Central memory CD4-positive, alpha-beta T cell (primary cell): ENCODE results near the gene VDAC1.
"Not testable (repeated sequence)": the region's sequence is repeated elsewhere in the genome, so short reads cannot be mapped to it uniquely, and the experiment has no call there.

Experiments
- DNase-seq: peaks from one replicate; pipeline ENCODE4 v3.0.0; 2022

VDAC1 gene

DNA sequence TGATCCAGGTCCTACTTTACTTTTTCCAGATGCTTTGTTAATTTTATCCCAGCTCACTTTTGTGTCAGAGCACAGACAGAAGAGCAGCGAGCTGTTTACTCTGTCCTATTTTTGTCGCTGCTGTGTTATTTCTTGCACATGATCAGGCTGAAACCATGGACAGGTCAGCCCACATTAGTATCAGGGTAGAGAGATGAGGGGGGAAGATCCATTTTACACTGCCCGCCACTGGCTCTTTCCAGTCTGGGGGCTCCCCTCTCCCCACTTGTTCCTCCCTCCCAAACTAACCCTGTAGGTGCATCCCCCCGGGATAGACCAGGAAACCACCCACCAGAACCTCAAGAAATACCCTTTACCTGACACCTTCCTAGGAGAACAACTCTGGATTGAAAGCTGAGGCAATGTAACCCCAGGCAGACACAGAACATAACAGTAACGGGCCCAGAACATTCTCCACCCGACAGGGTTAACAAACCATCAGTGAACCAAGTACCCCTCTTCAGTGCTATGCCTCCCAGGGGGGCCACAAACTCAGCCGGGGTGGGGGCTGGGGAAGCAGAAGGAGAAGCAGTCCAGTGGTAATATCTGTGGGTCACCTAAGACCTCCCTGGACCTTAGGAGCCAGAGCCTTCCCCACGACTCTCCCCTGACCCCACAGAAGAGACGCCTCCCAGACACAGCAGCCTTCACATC is 10.3 kb downstream of the VDAC1 start:
- no peak for DNase-seq

DNA sequence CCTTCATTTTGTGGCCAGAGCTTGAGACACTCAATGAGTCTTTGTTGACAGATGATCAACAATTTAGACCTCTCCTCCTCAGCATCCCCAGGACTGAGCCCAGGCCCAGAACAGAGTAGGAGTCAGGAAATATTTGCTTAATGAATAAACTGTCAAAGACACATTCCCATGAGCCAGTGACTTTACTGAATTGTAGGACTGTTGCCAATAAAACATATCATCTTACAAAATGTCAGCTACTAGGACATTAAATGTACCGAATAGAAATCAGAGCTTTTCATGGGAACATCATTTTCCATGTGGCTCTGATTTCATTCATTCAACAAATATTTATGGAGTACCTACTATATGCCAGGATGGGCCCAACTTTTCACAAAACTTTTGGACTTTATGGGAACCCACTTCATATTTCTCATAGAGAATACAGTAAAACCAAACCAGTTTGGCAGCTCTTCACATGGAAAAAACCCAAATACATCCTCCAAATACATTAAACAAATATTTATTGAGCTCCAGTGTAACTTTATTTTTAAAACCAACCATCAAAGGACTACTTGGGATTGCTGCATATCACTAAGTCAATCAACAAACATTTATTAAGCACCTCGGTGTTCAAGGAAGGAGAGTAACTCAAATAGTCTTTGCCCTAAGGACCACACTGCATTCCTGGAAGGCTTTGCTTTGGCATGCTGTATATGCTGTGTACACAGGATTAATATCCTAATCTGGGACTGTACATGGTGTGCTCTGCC is 11.4 kb downstream of the VDAC1 start:
- no peak for DNase-seq

DNA sequence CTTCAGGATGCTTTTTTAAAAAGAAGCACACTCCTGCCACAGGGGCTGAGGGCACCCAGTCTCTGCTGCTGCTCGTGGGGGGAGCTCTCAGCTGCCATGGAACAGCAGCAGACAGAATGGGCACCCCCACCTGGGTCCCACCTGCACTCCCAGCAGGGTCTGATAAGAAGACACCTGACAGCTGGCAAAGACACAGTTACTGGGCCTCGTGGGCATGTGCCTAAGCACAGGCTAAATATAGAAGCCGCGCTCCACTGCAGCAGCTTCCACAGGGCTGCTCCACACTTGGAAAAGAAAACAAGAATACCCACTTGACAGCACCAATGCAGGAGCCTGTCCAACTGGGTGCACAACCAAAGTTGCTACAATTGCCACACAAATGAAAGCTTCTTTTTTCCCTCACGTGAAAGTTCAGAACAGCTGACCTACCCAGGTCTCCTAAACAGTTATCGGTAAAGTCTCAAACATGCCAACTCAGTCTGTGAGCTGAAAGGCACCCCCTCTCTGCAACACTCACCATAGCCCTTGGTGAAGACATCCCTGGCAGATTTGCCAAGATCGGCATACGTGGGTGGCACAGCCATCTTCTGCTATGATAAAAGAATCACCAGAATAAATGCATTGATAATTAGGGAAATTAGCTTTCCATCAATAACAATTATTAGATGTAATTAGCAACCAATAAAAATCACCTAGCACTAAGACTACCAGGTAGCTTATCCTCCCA is 12.2 kb downstream of the VDAC1 start:
- DNase-seq = no peak

DNA sequence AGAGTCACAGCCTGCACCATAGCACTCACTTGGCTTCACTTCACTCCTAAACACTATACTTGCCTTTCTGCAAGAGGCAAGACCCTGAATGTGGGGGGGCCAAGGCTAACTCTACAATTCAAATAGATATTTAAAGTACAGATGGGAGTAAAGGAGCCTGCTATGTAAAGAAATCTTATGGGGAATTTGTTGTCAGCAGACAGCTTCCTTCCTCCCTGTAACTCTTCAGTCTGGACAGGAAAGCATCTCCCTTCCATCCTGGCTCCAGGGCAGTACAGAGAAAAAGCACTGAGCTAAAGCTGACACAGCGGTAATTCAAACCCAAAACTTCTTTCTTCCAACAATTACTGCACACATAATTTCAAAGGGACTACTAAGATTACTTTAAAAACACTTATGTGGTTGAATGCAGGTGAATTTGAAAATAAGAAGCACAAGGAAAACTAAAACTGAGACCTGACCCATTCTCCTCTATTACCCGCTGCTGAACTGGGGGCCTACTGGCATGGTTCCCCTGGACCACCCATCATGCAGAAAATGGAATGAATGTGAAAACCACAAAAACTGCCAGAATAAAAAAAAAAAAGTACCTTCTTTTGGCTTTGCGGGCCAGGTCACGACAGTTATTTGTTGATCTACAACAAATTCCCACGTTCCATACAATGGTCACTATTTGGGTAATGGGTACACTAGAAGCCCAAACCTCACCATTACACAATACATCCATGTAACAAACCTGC is 13.4 kb downstream of the VDAC1 start:
- DNase-seq = no peak

DNA sequence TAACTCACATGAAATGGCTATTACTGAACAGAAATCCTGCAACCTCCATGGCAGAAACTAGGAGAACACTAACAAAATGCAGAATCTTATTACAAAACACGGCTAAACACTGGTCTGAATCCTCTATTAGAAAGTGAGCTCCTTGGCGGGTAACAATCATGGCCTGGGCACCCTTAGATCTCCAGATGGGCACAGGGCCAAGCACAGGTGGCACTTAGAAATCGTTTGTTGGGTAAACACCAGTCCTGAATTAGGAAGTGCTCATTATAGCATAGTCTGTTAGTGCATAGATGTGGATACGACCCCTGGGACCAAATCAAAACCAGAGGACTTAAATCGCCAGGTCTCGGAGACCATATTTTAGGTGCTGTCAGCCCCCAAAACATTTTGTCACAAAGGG is 14.4 kb downstream of the VDAC1 start:
- DNase-seq = no peak

DNA sequence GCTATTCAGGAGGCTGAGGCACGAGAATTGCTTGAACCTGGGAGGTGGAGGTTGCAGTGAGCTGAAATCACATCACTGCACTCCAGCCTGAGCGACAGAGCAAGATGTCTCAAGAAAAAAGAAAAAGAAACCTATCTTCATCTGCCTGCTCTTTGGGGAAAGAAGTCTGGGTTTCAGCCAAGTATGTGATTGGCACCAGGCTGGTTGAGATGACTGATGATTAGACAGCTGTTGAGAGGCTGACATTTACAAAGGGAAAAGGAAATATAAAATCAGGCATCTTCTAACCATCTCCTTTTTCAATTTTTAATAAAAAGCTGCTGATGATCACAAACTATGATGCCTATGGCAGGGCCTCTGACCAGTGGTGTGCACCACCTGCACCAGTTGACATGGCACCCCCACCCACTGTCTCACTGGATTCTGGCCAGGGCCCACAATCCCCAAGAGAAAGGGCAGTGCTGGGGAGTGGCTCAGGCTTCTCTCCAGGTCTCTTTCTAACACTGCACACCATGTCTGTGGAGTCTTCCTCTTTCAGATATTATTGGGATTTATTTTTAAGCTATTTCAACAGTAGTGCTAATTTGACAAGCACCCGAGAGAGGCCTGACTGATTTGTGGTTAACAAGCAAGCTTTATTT is 19.1 kb downstream of the VDAC1 start:
- DNase-seq = no peak

DNA sequence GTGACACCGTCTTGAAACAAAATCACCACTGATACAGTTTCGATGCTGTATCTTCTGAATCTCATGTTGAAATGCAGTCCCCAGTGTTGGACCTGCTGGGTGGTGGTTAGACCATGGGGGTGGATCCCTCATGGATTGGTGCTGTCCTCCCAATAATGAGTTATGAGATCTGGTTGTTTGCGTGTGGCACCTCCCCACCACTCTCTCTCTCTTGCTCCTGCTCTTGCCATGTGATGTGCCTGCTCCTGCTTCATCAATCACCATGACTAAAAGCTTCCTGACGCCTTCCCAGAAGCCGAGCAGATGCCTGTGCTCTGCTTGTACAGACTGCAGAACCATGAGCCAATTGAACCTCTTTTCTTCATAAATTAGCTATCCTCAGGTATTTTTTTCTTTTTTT is 21.1 kb downstream of the VDAC1 start:
- no peak for DNase-seq

DNA sequence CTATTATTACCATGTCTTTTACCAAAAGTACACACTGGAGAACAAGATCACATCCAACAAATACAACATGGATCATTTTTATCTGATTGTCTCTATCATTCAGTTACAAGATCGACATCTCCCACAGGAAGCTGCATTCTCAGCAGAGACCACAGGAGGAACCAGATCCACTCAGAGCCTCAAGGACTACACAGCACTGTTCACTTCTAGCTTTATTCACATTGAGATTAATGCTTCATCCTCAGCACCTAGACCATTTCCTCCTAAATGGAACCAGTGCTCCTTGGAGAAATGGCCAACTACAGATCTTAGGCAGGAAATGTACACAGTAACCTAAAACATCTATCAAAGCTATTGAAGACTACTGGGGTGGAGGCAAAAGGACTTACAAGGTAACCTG is 23.1 kb downstream of the VDAC1 start:
- DNase-seq = no peak

DNA sequence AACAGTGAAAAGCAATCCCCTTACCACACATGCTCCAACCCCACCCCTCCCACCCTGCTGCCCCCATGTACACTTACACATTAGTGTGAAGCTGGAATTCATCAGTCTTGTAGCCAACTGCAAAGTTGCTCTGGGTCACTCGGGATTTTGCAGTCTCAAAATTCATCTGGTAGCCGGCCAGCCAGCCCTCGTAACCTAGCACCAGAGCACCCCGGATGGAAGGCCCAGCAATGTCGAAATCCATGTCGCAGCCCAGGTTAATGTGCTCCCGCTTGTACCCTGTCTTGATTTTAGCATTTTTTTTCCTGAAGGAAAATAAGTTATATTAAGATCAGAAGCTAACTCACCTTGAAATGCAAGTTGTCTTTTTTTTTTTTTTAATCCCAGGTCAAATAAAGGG is 24.1 kb downstream of the VDAC1 start:
- no peak for DNase-seq

DNA sequence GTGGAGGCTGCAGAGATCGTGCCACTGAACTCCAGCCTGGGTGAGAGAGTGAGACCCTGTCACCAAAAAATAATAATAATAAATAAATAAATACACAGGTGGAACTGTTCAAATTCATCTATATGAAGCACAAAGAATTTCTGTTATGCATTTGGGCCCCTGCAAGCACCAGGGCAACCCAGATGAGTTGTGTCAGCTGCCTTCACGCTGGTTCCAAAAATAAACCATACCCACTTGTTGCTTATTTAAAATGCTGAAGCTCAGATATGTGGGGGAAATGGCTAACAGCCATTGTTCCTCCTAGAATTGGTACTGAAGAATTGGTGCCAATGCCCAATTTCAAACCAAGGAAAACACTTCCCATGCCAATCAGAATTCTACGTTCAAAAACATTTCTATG is 25.8 kb downstream of the VDAC1 start:
- no peak for DNase-seq

DNA sequence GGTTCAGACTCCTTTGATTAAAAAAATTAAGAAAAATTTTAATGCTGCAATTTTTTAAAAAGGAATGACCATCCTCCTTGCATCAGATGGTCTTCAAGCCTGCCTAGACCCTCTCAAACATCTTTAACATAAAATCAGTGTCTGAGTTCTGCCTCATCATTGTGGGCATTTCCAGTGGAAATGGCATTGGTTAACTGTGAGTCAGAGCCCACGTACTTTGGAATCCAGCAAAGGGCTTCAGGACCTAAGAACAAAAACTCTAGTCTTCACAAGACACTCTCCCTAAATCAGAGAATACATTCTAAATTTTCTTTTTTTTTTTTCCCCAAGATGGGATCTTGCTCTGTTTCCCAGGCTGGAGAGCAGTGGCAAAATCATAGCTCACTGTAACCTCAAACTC is 26.9 kb downstream of the VDAC1 start:
- no peak for DNase-seq

DNA sequence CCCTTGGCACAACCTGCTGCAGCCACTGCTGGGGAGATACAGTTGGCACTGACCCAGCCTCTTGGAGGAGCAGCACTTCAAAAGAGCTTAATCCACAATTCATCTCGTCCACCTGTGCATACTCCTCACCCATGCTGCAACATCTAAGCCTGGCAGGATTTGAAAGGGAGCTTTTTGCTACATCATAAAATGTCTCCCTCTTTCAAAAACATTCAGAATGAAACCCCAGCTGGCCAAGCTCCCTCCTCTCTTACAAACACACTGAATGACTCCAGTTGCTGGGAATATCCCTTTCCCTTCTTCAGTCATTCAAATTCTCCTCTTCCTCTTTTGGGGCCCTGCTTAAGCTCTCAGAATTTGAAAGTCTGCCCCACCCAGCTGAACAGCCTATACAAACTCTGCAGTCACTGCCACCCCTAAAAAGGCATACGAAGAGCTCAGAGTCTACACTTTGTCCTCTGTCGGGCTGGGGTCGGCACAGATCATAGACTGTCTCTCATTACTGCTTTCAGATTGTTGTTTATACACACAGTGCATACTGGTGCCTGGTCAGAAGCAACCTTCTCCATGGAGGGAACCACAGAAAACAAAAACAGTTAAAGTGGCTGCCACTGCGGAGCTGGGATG is 27.5 kb downstream of the VDAC1 start:
- DNase-seq = no peak

DNA sequence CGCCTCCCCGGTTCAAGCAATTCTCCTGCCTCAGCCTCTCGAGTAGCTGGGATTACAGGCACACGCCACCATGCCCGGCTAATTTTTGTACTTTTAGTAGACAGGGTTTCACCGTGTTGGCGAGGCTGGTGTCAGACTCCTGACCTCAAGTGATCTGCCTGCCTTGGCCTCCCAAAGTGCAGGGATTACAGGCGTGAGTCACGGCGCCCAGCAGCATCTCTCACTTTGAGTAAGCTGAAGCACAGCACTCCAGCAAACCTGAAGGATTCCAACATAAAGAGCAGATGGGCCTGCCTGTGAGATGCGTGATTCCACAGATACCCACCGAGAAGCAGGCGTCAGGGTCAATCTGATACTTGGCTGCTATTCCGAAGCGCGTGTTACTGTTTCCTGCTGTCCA is 29.2 kb downstream of the VDAC1 start:
- not testable (repeated sequence) for DNase-seq

DNA sequence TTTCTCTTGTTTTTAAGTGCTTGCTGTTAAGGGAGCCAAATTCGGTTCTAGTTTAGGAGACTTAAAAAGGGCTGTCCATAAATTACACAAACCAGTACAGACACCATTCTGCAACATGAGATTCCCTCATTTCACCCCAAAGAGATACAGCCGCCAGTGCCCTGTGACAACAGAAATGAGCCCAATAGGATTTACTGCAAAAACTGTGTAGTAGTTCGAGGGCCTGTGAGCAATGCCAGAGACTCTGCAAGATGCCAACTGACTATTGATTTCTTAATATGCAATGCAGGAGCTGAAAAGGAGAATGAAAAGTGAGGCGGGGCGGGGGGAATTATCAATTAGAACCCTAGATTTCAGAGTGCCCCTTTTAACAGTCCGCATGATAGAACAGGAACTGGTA is 30.6 kb downstream of the VDAC1 start:
- no peak for DNase-seq

DNA sequence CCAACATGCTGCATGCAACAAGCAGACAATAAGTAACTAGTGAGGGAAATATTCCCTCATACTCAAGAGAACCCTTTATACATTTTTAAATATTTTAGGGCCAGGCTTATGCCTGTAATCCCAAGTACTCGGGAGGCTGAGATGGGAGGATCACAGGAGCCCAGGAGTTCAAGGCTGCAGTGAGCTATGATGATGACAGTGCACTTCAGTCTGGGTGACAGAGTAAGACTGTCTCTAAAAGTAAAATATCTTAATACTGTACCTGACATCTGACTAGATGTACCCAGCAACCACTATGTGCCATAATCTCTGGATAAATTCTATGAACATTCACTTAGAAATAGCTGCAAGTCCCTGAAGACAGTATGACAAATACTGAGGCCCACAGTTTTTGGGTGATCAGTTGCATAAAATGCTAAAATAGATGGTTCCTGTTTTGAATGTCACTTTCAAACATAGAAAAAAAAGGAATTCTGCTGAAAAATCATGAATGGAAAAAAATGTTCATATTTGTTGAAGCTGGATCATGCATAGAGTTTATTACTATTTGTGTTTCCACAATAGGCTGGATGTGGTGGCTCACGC is 34.4 kb downstream of the VDAC1 start:
- no peak for DNase-seq

DNA sequence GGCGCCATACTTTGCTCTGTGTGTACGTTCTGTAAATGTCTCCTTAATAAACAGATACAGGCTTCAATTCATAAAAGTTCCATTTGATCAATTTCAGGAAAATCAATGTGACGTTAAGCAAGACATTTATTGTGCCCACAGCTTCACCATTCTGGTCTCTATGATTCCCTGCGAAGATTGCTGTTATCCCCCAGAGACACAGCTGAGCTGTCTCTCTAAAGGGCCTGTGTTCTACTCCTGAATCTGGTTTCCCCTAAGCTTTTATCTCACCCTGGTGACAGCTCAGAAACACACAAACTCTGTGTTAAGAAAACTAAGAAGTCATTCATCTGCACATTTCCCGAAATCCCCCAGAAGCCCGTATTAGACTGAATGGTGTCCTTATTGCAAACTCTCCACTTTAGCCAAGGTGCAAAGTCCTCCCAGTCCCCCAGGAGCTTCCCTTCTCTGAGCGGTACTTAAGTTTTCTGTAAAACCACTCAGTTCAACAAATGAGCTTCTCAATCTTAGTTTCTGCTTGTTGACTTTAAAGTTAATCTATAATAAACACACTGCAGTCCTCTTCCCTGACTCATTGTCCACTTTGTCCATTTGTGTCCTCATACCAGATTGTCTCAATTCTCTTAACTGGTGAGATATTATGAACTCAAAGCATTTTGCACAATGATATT is 35.0 kb downstream of the VDAC1 start:
- no peak for DNase-seq

DNA sequence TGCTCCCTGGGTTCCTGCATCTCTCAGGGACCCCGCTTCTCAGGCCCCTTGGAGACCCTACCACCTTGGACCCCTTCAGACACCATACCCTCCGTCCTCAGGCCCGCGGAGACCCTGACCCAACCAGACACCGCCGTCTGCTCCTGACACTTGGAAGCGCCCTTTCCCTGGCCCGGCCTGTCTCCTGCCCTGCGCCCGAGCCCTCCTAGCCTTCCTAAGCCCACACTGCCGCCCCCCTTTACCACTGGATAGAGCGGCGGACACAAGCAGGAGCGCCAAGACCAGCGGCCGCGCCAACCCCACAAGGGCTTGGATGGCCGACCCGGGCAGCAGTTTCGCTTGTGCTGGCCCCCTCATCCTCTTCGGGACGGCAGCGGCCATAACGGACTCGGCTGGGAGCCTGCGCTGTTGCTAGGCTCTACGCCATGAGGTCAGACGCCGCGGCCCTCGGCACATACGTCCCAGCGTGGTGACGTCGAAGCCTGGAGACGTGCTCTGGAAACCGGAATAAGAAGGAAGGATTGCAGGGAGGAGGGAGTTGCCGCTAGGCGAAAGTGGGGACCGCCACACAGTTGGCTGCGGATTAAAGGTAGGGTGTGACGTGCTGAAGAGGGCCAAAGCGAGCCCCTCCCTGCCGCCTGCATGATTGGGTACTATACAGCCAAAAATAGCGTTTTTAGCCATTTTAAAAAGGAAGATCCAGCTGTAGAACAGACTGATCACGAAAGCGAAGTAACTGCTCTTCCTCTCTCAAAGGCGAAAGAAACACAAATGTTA is 36.4 kb downstream of the VDAC1 start, which contains the start of gene C5orf15:
Gene C5orf15 (minus strand): TSS at position 422 of the 777 bp plus-strand sequence. CDS start 41 bp downstream, at position 381.
- peak; percentile 92 for DNase-seq

DNA sequence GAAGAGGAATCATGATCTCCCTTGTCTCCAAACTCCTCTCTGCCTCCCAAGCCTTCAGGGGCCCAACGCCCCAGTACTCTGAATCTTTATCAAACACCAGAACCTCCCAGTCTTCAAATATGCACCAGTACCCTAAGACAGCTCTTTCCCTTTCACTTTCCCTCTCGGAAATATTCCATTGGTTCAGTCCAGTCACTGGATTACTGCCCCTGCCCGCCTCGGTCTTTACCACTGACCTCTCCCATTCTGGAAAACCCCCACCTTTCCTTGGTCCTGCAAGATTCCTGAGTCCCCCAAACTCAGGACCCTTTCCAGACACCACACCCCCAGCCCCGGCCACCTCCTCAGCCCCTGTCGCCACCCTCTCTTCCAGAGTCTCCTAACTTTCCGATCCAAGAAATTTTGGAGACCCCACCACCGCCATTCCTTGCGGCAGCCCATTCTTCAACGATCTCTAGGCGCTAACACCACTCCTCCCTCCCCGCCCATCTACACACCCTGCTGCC is 37.0 kb downstream of the VDAC1 start:
- DNase-seq = peak; percentile 5

DNA sequence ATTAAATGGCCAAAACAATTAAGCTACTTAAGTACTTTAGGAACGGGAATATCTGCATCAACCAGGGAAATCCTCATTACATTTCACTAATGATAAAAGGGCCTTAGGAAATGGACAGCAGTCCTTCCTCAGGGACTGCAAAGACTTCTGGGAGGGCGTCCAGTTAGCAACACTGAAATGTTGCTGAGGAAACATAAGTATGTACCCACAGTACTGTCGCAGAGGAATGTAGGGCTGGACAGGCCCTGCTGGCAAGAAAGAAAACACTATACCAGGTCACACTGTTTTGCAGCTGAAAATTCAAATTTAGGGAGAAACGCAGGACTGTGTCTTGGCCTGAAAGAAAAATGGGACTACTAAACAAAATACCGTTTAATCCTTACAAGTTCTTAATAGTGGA is 37.7 kb downstream of the VDAC1 start:
- no peak for DNase-seq

DNA sequence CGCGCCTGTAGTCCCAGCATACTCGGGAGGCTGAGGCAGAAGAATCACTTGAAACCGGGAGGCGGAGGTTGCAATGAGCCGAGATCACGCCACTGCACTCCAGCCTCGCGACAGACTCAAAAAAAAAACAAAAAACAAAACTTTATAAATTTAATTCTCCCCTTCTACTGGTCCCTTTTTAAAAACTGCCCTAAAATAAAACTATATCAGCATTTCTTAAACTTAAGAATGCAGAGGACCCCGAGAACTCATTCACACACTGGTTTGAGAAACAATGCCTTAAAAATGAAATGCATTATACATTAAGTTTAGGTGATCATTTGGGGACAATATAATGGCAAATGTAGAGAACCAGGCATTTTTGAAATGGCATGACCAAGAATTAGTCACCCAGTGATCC is 38.7 kb downstream of the VDAC1 start:
- no peak for DNase-seq
